ENCODE results near the gene PRG2. TPM values are rescaled to one million over a fixed set of nuclear protein-coding genes. Genes with fewer than 3 reads are reported as not detected.

The PRG2 gene
- polyA plus RNA-seq, 2 of the 4 experiments (the other 2 are of a cell fraction): not detected

- TF ChIP-seq RFX5 (IDR thresholded peaks at IDR 0.05): no peak
- TF ChIP-seq EP300 (IDR thresholded peaks at IDR 0.05): no peak
Observed at GRCh38 chr11:57424792-57425564, 34.5 kb upstream of the PRG2 start (continued).

GRCh38 chr11:57424137-57424791 is 33.8 kb upstream of the PRG2 start:
- WGBS (ENCODE audit: missing lambda C conversion rate): 84% methylated on average over 9 of the region's 9 CpGs
- CTCF ChIA-PET: interaction anchor here (0.9 to 1.6 kb wide), 2 partner anchors 34 to 45 kb away, joined by 3 to 4 read pairs; no protein-coding TSS in a partner anchor
- DNase-seq (ENCODE audit: low read depth in 1 of 2, low spot score in 1 of 2) (no peak), ATAC-seq (peak in 1 of 2 experiments; percentile 17; a peak in 1 of 6 replicates), FAIRE-seq (no peak)
- POLR2A ChIA-PET: no interaction called here
- TF ChIP-seq TFCP2L1 (CRISPR knock-in tag; IDR thresholded peaks at IDR 0.05) (no peak), PHF8 (IDR thresholded peaks at IDR 0.05; ENCODE audit: borderline replicate concordance, low read depth) (no peak), HOXB13 (CRISPR knock-in tag; IDR thresholded peaks at IDR 0.05; ENCODE audit: low read depth) (no peak), SREBF2 (IDR thresholded peaks at IDR 0.05) (no peak), KDM5A (IDR thresholded peaks at IDR 0.05) (no peak), E2F6 (IDR thresholded peaks at IDR 0.05; ENCODE audit: borderline replicate concordance, low read depth) (no peak), RAD21 (conservative IDR thresholded peaks at IDR 0.05 in 1 of 2, IDR thresholded peaks at IDR 0.05 in 1 of 2) (no peak), EP300 (IDR thresholded peaks at IDR 0.05) (no peak), CEBPB (IDR thresholded peaks at IDR 0.05) (no peak), EHMT2 (IDR thresholded peaks at IDR 0.05; ENCODE audit: low read depth) (no peak), REST (IDR thresholded peaks at IDR 0.05) (no peak), HOXB5 (CRISPR knock-in tag; IDR thresholded peaks at IDR 0.05) (no peak), BCL3 (IDR thresholded peaks at IDR 0.05) (no peak), CBX8 (IDR thresholded peaks at IDR 0.05) (no peak), HMGXB4 (CRISPR knock-in tag; IDR thresholded peaks at IDR 0.05; ENCODE audit: borderline replicate concordance) (no peak), NR3C1 (IDR thresholded peaks at IDR 0.05) (no peak), MAZ (IDR thresholded peaks at IDR 0.05; ENCODE audit: borderline replicate concordance, low read depth, low read length) (no peak), MYC (IDR thresholded peaks at IDR 0.05; ENCODE audit: borderline replicate concordance, low read length) (no peak)
- Histone ChIP-seq H3K4me3 (no peak overlapping the region), H3K27ac (peak overlapping the region in 1 of 2 experiments; percentile 58; a peak in 4 of 6 replicates), H3K4me1 (peaks cover 27% of the 10 kb centered on the region), H3K9me3 (no peaks in the 10 kb centered on the region), H3K4me2 (peak overlapping the region; percentile 26; the same call in 1 of the 3 replicates)

All from A549 (cell line).